DMS114 treated with DMSO at 0.1 percent for 48 hours (cell line): Measurements from ENCODE around the gene VEPH1.

Experiments
- DNase-seq: peaks from one replicate; lab custom pipeline; 2025; ENCODE audit not compliant: unreplicated experiment; lab: John Stamatoyannopoulos, UW

The VEPH1 gene

GRCh38 chr3:157479464-157480243 is 23.6 kb downstream of the VEPH1 start:
- no peak for DNase-seq

DNA sequence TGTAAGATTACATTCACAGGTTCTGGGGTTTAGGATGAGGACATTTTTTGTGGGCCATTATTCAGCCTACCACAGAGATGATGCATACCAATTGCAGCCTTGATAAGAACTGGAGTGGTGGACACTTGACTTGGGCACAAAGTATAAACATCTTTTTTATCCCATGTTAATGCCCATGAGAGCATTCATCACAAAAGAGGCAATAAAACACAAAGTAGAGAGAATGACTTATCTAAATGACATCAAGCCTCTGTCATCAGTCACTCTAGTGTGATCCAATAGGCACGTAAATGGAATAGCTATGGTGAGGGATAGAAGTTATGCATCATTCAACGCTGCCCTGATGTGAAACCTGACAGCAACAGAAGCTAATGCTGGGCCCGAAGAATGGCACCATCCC is 25.8 kb downstream of the VEPH1 start:
- no peak for DNase-seq

DNA sequence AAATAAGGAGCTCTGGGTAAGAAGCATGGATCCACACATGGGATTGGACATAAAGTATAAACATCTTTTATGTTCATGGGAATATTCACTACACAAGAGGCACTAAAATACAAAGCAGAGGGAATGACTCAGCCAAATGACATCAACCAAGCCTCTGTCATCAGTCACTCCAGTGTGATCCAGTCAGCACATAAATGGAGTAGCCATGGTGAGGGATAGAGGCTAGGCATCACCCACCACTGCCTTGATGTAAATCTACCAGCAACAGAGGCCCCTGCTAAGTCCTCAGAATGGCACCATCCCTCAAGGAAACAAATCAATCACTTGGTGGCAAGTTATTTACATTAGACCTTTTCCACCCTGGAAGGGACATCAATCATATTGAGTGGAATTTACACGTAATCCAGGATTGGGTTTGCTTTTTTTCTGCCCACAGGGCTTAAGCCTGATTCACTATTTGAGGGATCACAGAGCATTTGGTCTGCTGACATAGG is 27.2 kb downstream of the VEPH1 start:
- no peak for DNase-seq

DNA sequence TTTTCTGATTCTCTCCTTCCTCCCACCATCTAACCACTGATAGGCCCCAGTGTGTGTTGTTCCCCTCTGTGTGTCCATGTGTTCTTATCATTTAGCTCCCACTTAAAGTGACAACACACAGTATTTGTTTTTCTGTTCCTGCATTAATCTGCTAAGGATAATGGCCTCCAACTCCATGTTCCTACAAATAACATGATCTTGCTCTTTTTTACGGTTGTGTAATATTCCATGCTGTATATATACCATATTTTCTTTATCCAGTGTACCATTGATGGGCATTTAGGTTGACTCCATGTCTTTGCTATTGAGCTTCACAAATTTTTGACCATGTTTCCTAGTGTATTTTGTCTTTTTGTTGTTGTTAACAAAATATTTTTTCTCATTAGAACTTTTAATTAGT is 30.6 kb downstream of the VEPH1 start:
- no peak for DNase-seq

DNA sequence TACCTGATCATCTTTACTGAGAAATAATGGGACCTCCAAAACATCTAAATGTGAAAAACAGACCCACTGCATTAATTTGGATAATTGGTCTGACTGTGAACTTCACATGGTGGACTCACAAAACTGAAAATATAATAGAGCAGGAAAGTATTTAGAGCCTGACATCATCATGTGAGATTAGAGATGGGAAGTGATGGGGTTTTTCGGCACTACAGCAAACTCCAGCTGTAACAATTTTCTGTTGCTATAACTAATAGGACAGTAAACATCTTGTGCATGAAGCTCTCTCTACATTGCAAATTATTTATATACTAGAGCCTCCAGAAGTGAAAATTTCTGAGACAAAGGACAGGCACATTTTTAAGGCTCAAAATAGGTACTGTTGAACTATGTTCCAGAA is 32.2 kb downstream of the VEPH1 start:
- DNase-seq: no peak

- DNase-seq: no peak
These were observed 33.5 kb downstream of the VEPH1 start for GRCh38 chr3:157469561-157470294.

DNA sequence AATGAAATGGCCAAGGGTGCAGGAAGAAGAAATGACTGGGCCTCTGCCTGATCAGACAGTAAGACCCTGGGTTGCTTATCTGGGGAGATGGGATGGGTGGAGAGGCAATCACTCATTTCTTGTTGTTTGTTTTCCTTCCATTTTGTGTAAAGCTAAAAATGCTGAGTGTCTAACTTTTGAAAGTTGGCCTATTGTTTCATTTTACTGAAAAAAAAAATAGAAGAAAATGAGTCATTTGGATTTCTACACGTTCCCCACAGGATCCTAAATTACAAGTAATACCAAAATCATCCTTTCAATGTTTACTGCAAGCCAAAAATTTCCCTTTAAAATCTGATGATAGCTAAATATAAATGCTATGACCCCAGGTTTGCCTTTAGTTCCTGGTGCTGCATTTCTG is 36.0 kb downstream of the VEPH1 start:
- no peak for DNase-seq

DNA sequence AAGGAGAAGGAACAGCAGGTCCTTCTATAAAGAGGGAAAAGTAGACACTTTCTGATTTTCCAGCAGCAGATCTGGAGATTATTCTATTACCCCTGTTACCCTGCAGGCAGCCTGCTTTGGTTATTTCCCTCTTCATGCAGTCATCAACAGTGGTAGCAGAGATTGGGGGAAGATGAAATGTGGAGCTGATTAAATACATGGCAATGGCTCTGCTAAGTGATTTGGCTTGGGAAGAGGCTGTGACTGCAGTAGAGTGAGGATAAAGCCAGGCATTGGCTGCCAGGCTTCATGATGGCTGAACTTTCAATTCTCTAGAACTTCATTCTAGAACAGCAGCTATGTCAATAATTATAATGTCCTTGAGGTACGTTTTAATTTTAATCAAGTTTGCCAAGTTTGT is 37.5 kb downstream of the VEPH1 start:
- no peak for DNase-seq

- DNase-seq: no peak
These were observed 38.9 kb downstream of the VEPH1 start for GRCh38 chr3:157464321-157464720.

DNA sequence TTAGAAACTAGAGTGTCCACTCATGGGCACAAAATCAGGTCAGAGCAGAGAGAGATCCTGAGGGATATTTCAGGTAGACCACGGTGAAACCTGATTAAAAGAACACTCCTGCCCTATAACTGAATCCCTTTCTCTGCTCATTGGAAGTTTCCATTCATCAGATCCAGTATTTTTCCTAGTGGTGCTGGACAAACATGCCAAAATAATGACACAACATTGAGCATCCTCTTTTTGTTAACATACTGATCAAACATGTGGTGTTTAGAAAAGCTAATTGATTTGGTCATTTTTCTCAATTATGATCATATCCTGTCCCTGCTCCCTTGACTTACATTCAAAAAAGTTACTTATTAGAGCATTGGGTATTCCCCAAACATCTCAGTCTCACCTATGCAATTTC is 39.4 kb downstream of the VEPH1 start:
- no peak for DNase-seq

GRCh38 chr3:157460253-157460652 is 43.0 kb downstream of the VEPH1 start:
- no peak for DNase-seq

- DNase-seq: no peak
These were observed 43.5 kb downstream of the VEPH1 start for GRCh38 chr3:157459706-157460105.

DNA sequence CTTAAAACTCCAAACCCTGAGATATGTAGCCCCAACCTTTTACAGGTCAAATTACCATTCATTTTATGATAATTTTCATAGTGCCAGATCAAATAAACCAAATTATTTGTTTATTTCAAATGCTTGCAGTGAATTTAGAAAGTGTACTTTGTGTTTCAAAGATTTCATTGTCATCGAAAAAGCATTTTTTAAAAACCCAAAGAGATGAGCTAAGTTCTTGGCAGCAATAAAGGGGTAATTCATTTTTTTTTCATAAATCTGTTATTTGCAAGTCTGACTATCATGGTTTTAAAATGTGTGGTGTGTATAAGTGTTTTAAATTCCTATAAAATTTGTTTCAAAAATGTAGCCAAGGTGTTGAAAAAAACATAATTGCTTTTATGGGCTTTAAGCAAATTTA is 49.4 kb downstream of the VEPH1 start:
- no peak for DNase-seq

GRCh38 chr3:157452097-157452496 is 51.1 kb downstream of the VEPH1 start:
- DNase-seq: no peak

DNA sequence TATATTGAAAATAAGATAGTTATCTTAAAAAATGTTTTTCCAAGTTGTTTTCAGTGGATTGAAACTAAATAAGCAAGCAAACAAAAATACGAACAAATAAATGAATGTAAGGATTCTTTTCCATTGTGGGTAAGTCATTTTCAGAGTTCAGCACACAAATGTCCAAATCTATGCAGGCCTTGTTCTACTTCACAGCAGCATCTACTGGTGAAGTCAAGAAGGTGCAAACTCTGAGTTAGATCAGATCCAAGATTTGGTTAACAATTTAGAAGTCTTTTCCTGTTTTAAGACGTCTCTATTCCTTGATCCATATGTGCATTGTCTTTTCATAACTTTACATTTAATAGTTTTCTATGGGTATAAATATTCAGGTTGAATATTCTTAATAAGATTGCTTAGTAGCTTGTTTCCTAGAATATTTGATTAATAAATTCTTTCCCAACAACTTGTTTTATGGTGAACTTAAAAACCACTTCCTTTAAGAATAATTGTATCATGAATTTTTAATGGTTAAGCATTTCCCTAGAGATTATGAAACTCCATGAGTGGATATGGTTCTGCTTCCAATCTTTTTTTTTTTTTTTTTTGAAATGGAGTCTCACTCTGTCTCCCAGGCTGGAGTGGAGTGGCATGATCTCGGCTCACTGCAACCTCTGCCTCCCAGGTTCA is 56.1 kb downstream of the VEPH1 start:
- DNase-seq: peak; percentile 35

- no peak for DNase-seq
These were observed 57.4 kb downstream of the VEPH1 start for GRCh38 chr3:157445857-157446256.

GRCh38 chr3:157444797-157445184 is 58.4 kb downstream of the VEPH1 start:
- DNase-seq: no peak

DNA sequence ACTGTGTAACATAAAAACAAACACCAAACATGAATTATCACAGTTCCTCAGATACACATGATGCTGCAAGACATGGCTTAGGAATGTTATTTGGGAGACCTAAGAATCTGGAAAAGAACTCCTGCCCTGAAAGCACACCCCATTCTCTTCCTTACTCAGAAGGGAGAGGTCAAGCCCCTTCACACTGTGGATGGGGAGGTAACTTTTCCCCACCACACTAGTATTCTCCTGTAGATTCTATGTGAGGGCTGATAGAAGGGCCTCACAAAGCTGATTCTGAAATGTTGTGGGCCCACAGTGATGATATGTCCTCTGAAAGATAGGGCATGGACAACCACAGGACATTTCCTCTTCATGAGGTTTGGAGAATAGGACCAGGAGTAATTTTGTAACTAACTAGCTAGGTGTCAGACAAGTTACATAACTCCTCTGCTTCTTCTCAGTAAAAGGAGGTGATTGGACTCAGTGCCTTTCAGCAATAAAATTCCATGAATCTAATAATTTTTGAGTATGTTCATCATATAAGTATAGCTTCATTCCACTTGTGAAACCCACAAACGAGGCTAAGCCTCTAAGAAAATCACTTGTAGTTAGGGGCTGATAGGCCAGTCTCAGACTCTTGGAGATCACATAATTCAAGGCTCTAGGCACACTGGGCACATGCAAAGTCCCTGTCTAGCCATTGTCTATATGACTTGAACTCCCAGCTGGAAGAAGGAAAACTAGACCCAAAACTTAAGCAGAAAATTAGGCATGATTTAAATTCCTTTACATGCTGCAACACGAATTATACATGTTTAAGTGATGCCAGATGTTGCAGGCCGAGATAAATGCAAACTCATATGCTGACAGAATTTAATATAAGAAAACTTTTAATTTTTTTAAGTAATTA is 59.1 kb downstream of the VEPH1 start:
- DNase-seq: peak; percentile 40

GRCh38 chr3:157442729-157443128 is 60.5 kb downstream of the VEPH1 start:
- peak; percentile 31 for DNase-seq

- no peak for DNase-seq
These were observed 62.1 kb downstream of the VEPH1 start for GRCh38 chr3:157441102-157441624.
